GM23248 (cell line): ENCODE data around the gene ZCCHC24. TPM values are rescaled to one million over a fixed set of nuclear protein-coding genes. Genes with fewer than 3 reads are reported as not detected.
"Not testable (repeated sequence)": the region's sequence is repeated elsewhere in the genome, so short reads cannot be mapped to it uniquely, and the experiment has no call there.

Experiments used
- DNase-seq: peaks from one replicate; pipeline ENCODE4 v3.0.0-alpha.2; 2015
- H2AFZ ChIP-seq: fragments of 200-600 bp; sonication (generic); 2 replicates; pipeline ENCODE4 v1.6.1; 2016; ENCODE audit warnings: antibody characterized with exemption
- H3F3A ChIP-seq: fragments of 200-600 bp; sonication (generic); 2 replicates; pipeline ENCODE4 v1.6.1; 2016; ENCODE audit warnings: mild to moderate bottlenecking, antibody characterized with exemption, mixed run types; ENCODE audit not compliant: insufficient read depth
- H3K27ac ChIP-seq: fragments of 200-600 bp; sonication (generic); 2 replicates; pipeline ENCODE4 v1.5.1; 2016; ENCODE audit warnings: mild to moderate bottlenecking
- H3K27me3 ChIP-seq: fragments of 200-600 bp; sonication (generic); replicated peaks from 2 replicates; pipeline ENCODE4 v1.6.1; 2016; ENCODE audit warnings: mild to moderate bottlenecking; ENCODE audit not compliant: insufficient read depth
- H3K36me3 ChIP-seq: fragments of 200-600 bp; sonication (generic); 2 replicates; pipeline ENCODE4 v1.6.1; 2016; ENCODE audit warnings: low read depth, mild to moderate bottlenecking
- H3K4me1 ChIP-seq: fragments of 200-600 bp; sonication (generic); 2 replicates; pipeline ENCODE4 v1.6.1; 2016; ENCODE audit warnings: mild to moderate bottlenecking; ENCODE audit not compliant: insufficient read depth
- H3K4me2 ChIP-seq: fragments of 200-600 bp; sonication (generic); one replicate; pipeline ENCODE4 v1.6.1; 2016; ENCODE audit warnings: mild to moderate bottlenecking; ENCODE audit not compliant: unreplicated experiment
- H3K4me3 ChIP-seq: fragments of 200-600 bp; sonication (generic); 2 replicates; pipeline ENCODE4 v1.5.1; 2016; ENCODE audit warnings: mild to moderate bottlenecking
- H3K79me2 ChIP-seq: fragments of 200-600 bp; sonication (generic); 2 replicates; pipeline ENCODE4 v1.6.1; 2016; ENCODE audit warnings: mild to moderate bottlenecking; ENCODE audit not compliant: insufficient read depth
- H3K9ac ChIP-seq: fragments of 200-600 bp; sonication (generic); 2 replicates; pipeline ENCODE4 v1.6.1; 2016; ENCODE audit warnings: mild to moderate bottlenecking
- H3K9me2 ChIP-seq: fragments of 200-600 bp; sonication (generic); 2 replicates; pipeline ENCODE4 v1.6.1; 2016; ENCODE audit warnings: mixed run types, mild to moderate bottlenecking, moderate library complexity; ENCODE audit not compliant: insufficient read depth
- H3K9me3 ChIP-seq: fragments of 200-600 bp; sonication (generic); one replicate; pipeline ENCODE4 v1.6.1; 2017; ENCODE audit warnings: low read depth
- H4K20me1 ChIP-seq: fragments of 200-600 bp; sonication (generic); 2 replicates; pipeline ENCODE4 v1.6.0; 2016; ENCODE audit not compliant: insufficient read depth
- EZH2 ChIP-seq: fragments of 200-600 bp; sonication (generic); IDR thresholded peaks from 2 replicates; pipeline ENCODE4 v1.6.1; 2018; ENCODE audit warnings: antibody characterized with exemption, mild to moderate bottlenecking; ENCODE audit not compliant: insufficient read depth, poor library complexity, severe bottlenecking
- EZH2phosphoT487 ChIP-seq: fragments of 200-600 bp; sonication (generic); IDR thresholded peaks from 2 replicates; pipeline ENCODE4 v1.6.1; 2018; ENCODE audit warnings: antibody characterized with exemption, moderate library complexity, mild to moderate bottlenecking, low read depth; ENCODE audit not compliant: insufficient read depth
- WGBS, 2 experiments: methylation state at CpG; one replicate each; pipeline ENCODE4 v1.1.6; 2015 to 2017; ENCODE audit warnings: low lambda C conversion rate in 2 of 2, low coverage in 1 of 2; ENCODE audit errors: missing lambda C conversion rate in 2 of 2; 5-methylcytosine and 5-hydroxymethylcytosine counted together
- in situ Hi-C: fragments of 300-500 bp; cut with MboI; formaldehyde crosslinking; loops from 2 replicates; pipeline ENCODE4 v1.15.0; 2020
- polyA plus RNA-seq: library from polyadenylated mRNA; unstranded; fragments of >200 nt; fragmentation: Nextera tagmentation; extraction: Ambion mirVana; gene quantifications from 2 replicates; pipeline ENCODE4 v1.2.1, GENCODE V29; 2016
- total RNA-seq: library from RNA; depleted of rRNA; stranded (reverse); fragments of >200 nt; shearing (Covaris generic); gene quantifications from 2 replicates; pipeline ENCODE4 v1.2.3, GENCODE V29; 2014

The ZCCHC24 gene
- total and polyA plus RNA-seq, 2 experiments from 2014 or later: 29.3 to 30.3 TPM

- no peak overlapping the region for H3K4me3 ChIP-seq
- no peaks in the 10 kb centered on the region for H3K27me3 ChIP-seq
- H3K9ac ChIP-seq: no peak overlapping the region
- H3F3A ChIP-seq: peaks cover 24% of the 10 kb centered on the region
- no peaks in the 10 kb centered on the region for H3K36me3 ChIP-seq
- H3K4me1 ChIP-seq: peaks cover 24% of the 10 kb centered on the region
- H3K27ac ChIP-seq: no peak overlapping the region
- no peaks in the 10 kb centered on the region for H3K9me3 ChIP-seq
- H3K4me2 ChIP-seq: no peak overlapping the region
- H4K20me1 ChIP-seq: no peaks in the 10 kb centered on the region
- H3K9me2 ChIP-seq: no peaks in the 10 kb centered on the region
- H2AFZ ChIP-seq: no peak overlapping the region
- in situ Hi-C loops: no loop called here
- WGBS, 2 experiments: 90 to 91% methylated on average over 14 of the region's 14 CpGs
- TF ChIP-seq EZH2phosphoT487: no peak
- no peak for TF ChIP-seq EZH2
- DNase-seq: no peak
- no peaks in the 10 kb centered on the region for H3K79me2 ChIP-seq
These were observed 5.7 kb upstream of the ZCCHC24 start for GRCh38 chr10:79451046-79451699.

DNA sequence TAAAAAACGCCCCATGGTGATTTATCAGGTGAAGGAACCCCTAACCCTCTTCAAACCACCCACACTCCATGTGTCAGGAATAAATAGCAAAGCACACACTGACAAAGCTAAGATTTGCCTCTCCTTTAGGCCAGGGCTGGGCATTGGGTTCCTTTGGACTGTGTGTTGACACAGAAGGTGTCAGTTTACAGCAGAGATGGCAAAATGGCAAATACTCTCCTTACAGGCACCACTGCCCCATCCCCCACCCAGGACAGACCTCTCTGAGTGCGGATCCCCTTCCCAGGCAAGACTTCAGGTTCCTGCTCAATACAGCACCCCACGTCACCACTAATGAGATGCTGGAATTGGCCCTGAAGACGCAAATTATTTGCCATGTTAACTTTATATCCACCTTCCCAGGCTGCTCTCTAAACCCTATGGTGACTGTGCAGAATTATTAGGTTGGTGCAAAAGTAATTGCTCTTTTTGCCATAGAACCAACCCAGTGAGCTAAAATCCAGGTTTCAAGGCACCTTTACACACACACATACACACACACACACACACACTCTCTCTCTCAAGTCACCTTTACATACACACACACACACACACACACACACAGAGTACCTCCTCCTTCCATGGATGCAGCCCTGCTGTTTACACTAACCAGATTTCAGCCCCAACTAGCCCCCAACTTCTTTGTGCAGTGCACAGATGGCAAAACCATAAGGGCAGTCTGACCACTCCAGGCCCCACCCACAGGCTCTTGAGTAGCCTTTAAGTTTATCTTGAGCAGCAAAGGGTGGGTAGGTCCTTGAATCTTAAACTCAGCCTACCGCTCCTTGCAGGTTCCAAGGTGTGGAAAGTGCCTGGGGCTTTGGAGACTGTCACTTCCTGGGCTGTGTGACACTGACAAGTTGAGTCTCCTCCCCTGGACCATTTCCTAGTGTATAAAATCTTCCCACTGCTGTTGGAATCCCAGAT is 4.0 kb upstream of the ZCCHC24 start:
- DNase-seq: no peak
- peaks cover 3% of the 10 kb centered on the region for H3K79me2 ChIP-seq
- no peak overlapping the region for H2AFZ ChIP-seq
- H3K27me3 ChIP-seq: no peaks in the 10 kb centered on the region
- no peaks in the 10 kb centered on the region for H3K9me2 ChIP-seq
- H3F3A ChIP-seq: peaks cover 20% of the 10 kb centered on the region
- 81 to 82% methylated on average over 5 of the region's 5 CpGs for WGBS, 2 experiments
- H3K9ac ChIP-seq: no peak overlapping the region
- H3K27ac ChIP-seq: no peak overlapping the region
- no peaks in the 10 kb centered on the region for H4K20me1 ChIP-seq
- no peak for TF ChIP-seq EZH2phosphoT487
- TF ChIP-seq EZH2: no peak
- no peak overlapping the region for H3K4me3 ChIP-seq
- H3K4me1 ChIP-seq: peaks cover 20% of the 10 kb centered on the region
- in situ Hi-C loops: no loop called here
- H3K36me3 ChIP-seq: no peaks in the 10 kb centered on the region
- no peak overlapping the region for H3K4me2 ChIP-seq
- no peaks in the 10 kb centered on the region for H3K9me3 ChIP-seq

- Histone ChIP-seq H3K9me3 (no peaks in the 10 kb centered on the region), H3F3A (peaks cover 14% of the 10 kb centered on the region), H3K27ac (no peak overlapping the region), H3K4me3 (no peak overlapping the region), H4K20me1 (no peaks in the 10 kb centered on the region), H3K79me2 (peaks cover 11% of the 10 kb centered on the region), H3K36me3 (no peaks in the 10 kb centered on the region), H3K4me2 (no peak overlapping the region), H3K4me1 (peaks cover 14% of the 10 kb centered on the region), H2AFZ (no peak overlapping the region), H3K9me2 (no peaks in the 10 kb centered on the region), H3K27me3 (no peaks in the 10 kb centered on the region), H3K9ac (no peak overlapping the region)
- in situ Hi-C loops: no loop called here
- WGBS, 2 experiments: 97 to 100% methylated on average over 2 of the region's 2 CpGs
- DNase-seq: no peak
- TF ChIP-seq EZH2 (no peak), EZH2phosphoT487 (no peak)
These were observed 3.3 kb upstream of the ZCCHC24 start for GRCh38 chr10:79448732-79449049.

- 79 to 82% methylated on average over 5 of the region's 5 CpGs for WGBS, 2 experiments
- Histone ChIP-seq H3K27me3 (no peaks in the 10 kb centered on the region), H3K4me2 (no peak overlapping the region), H3K9ac (no peak overlapping the region), H3F3A (peaks cover 8% of the 10 kb centered on the region; the same call in 1 of the 2 replicates), H3K27ac (no peak overlapping the region), H3K9me3 (no peaks in the 10 kb centered on the region), H3K36me3 (no peaks in the 10 kb centered on the region), H3K9me2 (no peaks in the 10 kb centered on the region), H3K4me1 (peaks cover 11% of the 10 kb centered on the region), H3K79me2 (peaks cover 16% of the 10 kb centered on the region), H4K20me1 (no peaks in the 10 kb centered on the region), H2AFZ (no peak overlapping the region), H3K4me3 (no peak overlapping the region)
- in situ Hi-C loops: no loop called here
- DNase-seq: no peak
- TF ChIP-seq EZH2: no peak
- TF ChIP-seq EZH2phosphoT487: no peak
These were observed 2.7 kb upstream of the ZCCHC24 start for GRCh38 chr10:79447911-79448731.

DNA sequence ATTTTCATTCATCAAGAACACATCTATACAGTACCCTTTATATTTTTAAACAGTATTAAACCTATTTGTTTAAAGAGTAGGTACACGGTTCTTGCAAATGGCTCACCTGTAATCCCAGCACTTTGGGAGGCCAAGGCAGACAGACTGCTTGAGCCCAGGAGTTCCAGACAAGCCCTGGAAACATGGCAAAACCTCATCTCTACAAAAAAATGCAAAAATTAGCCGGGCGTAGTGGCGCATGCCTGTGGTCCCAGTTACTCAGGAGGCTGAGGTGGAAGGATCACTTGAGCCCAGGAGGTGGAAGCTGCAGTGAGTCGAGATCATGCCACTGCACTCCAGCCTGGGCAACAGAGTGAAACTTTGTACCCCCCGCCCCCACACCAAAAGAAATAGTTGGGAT is 1.8 kb upstream of the ZCCHC24 start:
- H3K9me2 ChIP-seq, H3F3A ChIP-seq, H3K9me3 ChIP-seq, H3K27ac ChIP-seq, H4K20me1 ChIP-seq, H2AFZ ChIP-seq, H3K4me2 ChIP-seq, in situ Hi-C loops, H3K4me3 ChIP-seq, H3K36me3 ChIP-seq, DNase-seq, H3K27me3 ChIP-seq, H3K9ac ChIP-seq: not testable (repeated sequence)
- 78 to 81% methylated on average over 6 of the region's 6 CpGs for WGBS, 2 experiments
- peaks cover 11% of the 10 kb centered on the region for H3K4me1 ChIP-seq
- H3K79me2 ChIP-seq: peaks cover 25% of the 10 kb centered on the region
